H1 (cell line): Measurements from ENCODE around the gene INPP5F. TPM values are rescaled to one million over a fixed set of nuclear protein-coding genes. Genes with fewer than 3 reads are reported as not detected.

ENCODE experiments used
- MAX ChIP-seq: IDR thresholded peaks from 2 replicates; pipeline ENCODE4 v1.6.1; 2012; ENCODE audit warnings: inconsistent platforms
- SIN3A ChIP-seq, 2 experiments: IDR thresholded peaks in 1 of 2; conservative IDR thresholded peaks in 1 of 2; 2 replicates each; pipeline ENCODE4 v1.6.1; 2011 to 2012; ENCODE audit warnings: low read length in 2 of 2, improper control_type of control experiment in 1 of 2, low read depth in 1 of 2, mild to moderate bottlenecking in 1 of 2
- SIRT6 ChIP-seq: IDR thresholded peaks from one replicate; pipeline ENCODE4 v1.7.1; 2012; ENCODE audit warnings: low read length, inconsistent platforms
- polyA plus RNA-seq, 7 experiments: library from polyadenylated mRNA; depleted of rRNA in 3 of 7; stranded (reverse) in 5 of 7; unstranded in 2 of 7; fragments of >200 nt in 5 of 7; fragments of 200-250 nt in 2 of 7; gene quantifications; 1 replicate in 5 of 7; 2 replicates in 1 of 7; 4 replicates in 1 of 7; pipeline versions ENCODE4 v1.2.1 to v1.2.3, GENCODE V29; 2011 to 2013; ENCODE audit warnings: missing spikeins in 2 of 7, mixed read lengths in 2 of 7
- total RNA-seq: library from RNA; stranded (reverse); fragmentation: NEBNext Ultra II Directional; extraction: Animal tissue kit (Norgen Biotek cat#: 25700); gene quantifications from 2 replicates; pipeline ENCODE4 v1.2.1, GENCODE V29; 2021

The INPP5F gene
- total and polyA plus RNA-seq, 2 of the 8 experiments (the other 6 are each of a cell fraction or from before 2014, with no cell fraction given), result 50.1 to 101 TPM

GRCh38 chr10:119758448-119759195 lies 32.8 kb downstream of the INPP5F start (continued):
- TF ChIP-seq SIN3A (conservative IDR thresholded peaks at IDR 0.05 in 1 of 2, IDR thresholded peaks at IDR 0.05 in 1 of 2; ENCODE audit: low read depth in 1 of 2, low read length in 2 of 2) (no peak), SIRT6 (no peak), MAX (no peak)
